Measurements from ENCODE around the gene CCDC7. TPM values are rescaled to one million over a fixed set of nuclear protein-coding genes. Genes with fewer than 3 reads are reported as not detected.

The CCDC7 gene
- total RNA-seq, 2 donors from 2014 or later, result 12.9 to 19.8 TPM

DNA sequence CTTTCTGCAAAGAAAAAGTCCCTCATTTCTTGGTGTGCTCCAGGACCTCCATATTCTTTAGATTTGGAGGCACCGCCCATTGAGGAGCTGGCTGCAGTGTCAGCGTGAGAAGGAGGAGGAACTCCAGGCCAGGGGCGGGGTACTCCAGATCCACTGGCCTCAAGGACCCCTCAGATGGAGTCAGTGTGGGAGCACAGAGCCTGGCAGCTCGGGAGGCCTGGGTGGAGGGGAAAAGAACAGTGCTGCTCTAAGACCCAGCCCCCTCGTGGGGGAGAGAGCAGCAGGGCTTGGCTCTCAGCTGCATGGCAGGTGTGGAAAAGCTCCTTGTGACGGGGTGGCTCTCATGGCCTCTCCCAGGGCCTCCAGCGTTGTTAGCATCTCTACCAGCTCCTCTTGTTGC, 441.5 kb downstream of the CCDC7 start:
- no peak overlapping the region for H3K27ac ChIP-seq
- no peaks in the 10 kb centered on the region for H3K36me3 ChIP-seq
- WGBS, result 86% methylated on average over 7 of the region's 7 CpGs
- no peaks in the 10 kb centered on the region for H3K27me3 ChIP-seq (replicated peaks; ENCODE audit: insufficient read depth)
- H3K9me3 ChIP-seq, result no peaks in the 10 kb centered on the region
- no peak for DNase-seq (ENCODE audit: low spot score)
- intact Hi-C loops (cut with DNase I), result no loop called here
- H3K4me3 ChIP-seq, result no peak overlapping the region
- TF ChIP-seq, protein P1, sequence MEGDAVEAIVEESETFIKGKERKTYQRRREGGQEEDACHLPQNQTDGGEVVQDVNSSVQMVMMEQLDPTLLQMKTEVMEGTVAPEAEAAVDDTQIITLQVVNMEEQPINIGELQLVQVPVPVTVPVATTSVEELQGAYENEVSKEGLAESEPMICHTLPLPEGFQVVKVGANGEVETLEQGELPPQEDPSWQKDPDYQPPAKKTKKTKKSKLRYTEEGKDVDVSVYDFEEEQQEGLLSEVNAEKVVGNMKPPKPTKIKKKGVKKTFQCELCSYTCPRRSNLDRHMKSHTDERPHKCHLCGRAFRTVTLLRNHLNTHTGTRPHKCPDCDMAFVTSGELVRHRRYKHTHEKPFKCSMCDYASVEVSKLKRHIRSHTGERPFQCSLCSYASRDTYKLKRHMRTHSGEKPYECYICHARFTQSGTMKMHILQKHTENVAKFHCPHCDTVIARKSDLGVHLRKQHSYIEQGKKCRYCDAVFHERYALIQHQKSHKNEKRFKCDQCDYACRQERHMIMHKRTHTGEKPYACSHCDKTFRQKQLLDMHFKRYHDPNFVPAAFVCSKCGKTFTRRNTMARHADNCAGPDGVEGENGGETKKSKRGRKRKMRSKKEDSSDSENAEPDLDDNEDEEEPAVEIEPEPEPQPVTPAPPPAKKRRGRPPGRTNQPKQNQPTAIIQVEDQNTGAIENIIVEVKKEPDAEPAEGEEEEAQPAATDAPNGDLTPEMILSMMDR (IDR thresholded peaks at IDR 0.05), result no peak
- no peak for TF ChIP-seq POLR2A (IDR thresholded peaks at IDR 0.05)
- TF ChIP-seq POLR2AphosphoS5 (IDR thresholded peaks at IDR 0.05), result no peak
- no peaks in the 10 kb centered on the region for H3K4me1 ChIP-seq (replicated peaks)

GRCh38 chr10:32888161-32888927, 442.4 kb downstream of the CCDC7 start:
- no peak for DNase-seq (ENCODE audit: low spot score)
- no peaks in the 10 kb centered on the region for H3K36me3 ChIP-seq
- no peak for TF ChIP-seq POLR2AphosphoS5 (IDR thresholded peaks at IDR 0.05)
- no peak for TF ChIP-seq POLR2A (IDR thresholded peaks at IDR 0.05)
- TF ChIP-seq, protein P1 (IDR thresholded peaks at IDR 0.05), result no peak
- H3K4me3 ChIP-seq, result no peak overlapping the region
- 85% methylated on average over 11 of the region's 11 CpGs for WGBS
- no peaks in the 10 kb centered on the region for H3K9me3 ChIP-seq
- H3K27me3 ChIP-seq (replicated peaks; ENCODE audit: insufficient read depth), result no peaks in the 10 kb centered on the region
- H3K4me1 ChIP-seq (replicated peaks), result no peaks in the 10 kb centered on the region
- intact Hi-C loops (cut with DNase I), result no loop called here
- no peak overlapping the region for H3K27ac ChIP-seq

DNA sequence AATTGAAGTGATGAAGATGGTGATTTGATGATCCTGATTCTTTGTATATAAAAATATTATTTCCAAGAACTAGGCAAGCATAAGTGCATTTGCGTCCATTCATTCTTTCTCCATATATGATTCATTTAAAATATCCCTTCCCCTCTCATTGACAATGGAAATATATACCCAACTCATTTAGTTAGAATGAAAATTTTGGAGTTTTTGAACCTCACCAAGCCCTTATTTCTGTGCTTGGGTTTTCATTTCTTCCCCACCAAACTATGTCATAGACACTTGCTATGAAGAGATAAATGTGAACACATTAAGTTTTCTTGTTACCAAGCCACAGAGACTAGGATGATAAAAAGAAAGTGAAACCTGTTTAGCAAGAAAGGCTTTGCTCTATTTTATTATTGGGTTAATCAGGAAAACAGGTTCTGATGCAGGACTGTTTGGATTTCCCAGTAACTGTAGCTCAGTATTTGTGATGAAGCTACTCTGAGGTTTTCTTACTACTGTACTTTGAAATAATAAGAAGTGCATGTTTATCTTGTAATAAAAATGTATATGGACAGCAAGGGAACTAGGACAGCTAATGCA, 443.8 kb downstream of the CCDC7 start:
- Histone ChIP-seq H3K4me1 (replicated peaks) (no peaks in the 10 kb centered on the region), H3K27me3 (replicated peaks; ENCODE audit: insufficient read depth) (no peaks in the 10 kb centered on the region), H3K36me3 (no peaks in the 10 kb centered on the region), H3K4me3 (no peak overlapping the region), H3K9me3 (no peaks in the 10 kb centered on the region), H3K27ac (no peak overlapping the region)
- TF ChIP-seq POLR2AphosphoS5 (IDR thresholded peaks at IDR 0.05), result no peak
- TF ChIP-seq POLR2A (IDR thresholded peaks at IDR 0.05), result no peak
- TF ChIP-seq, protein P1 (IDR thresholded peaks at IDR 0.05), result no peak
- 94% methylated on average over 1 of the region's 1 CpG for WGBS
- intact Hi-C loops (cut with DNase I), result no loop called here
- DNase-seq (ENCODE audit: low spot score), result no peak

DNA sequence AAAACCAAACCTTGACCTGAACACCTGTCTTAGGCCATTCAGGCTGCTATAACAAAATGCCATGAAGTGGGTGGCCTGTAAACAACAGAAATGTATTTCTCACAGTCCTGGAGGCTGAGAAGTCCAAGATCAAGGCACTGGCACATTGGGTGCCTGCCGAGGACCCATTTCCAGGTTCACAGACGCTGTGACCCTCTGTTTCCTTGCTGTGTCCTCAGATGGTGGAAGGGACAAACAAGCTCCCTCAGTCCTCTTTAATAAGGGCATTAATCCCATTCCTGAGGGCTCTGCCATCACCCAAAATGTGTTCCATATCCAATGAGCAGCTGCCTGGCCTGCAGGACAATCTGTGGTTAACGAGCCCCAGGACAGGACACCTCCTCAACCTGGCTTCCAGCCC, 444.5 kb downstream of the CCDC7 start:
- H3K4me1 ChIP-seq (replicated peaks), result no peaks in the 10 kb centered on the region
- no peak for TF ChIP-seq POLR2A (IDR thresholded peaks at IDR 0.05)
- TF ChIP-seq POLR2AphosphoS5 (IDR thresholded peaks at IDR 0.05), result no peak
- TF ChIP-seq, protein P1 (IDR thresholded peaks at IDR 0.05), result no peak
- H3K9me3 ChIP-seq, result no peaks in the 10 kb centered on the region
- H3K27ac ChIP-seq, result no peak overlapping the region
- H3K36me3 ChIP-seq, result no peaks in the 10 kb centered on the region
- DNase-seq (ENCODE audit: low spot score), result no peak
- intact Hi-C loops (cut with DNase I), result no loop called here
- no peaks in the 10 kb centered on the region for H3K27me3 ChIP-seq (replicated peaks; ENCODE audit: insufficient read depth)
- 92% methylated on average over 3 of the region's 3 CpGs for WGBS
- H3K4me3 ChIP-seq, result no peak overlapping the region

DNA sequence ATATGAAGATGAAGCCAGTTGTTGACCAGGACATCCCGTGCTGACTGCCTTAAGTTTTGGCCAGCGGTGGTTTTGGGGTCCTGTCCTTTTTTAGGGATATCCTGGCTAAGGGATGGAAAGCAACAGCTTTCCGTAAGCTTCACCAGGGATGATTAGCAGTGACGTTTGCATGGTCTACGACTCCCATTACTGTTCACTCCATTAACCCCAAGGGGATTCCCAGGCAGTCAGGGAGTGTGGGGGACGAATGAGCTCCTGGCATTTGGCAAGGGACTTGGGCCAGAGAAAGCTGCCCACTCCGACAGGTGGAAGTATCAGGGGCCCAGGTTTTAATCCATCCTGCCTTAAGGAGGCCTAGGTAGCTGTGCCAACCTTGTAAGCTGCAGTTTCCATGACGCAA, 445.3 kb downstream of the CCDC7 start:
- no peaks in the 10 kb centered on the region for H3K36me3 ChIP-seq
- no peaks in the 10 kb centered on the region for H3K4me1 ChIP-seq (replicated peaks)
- no peak overlapping the region for H3K27ac ChIP-seq
- intact Hi-C loops (cut with DNase I), result no loop called here
- no peak overlapping the region for H3K4me3 ChIP-seq
- 67% methylated on average over 8 of the region's 8 CpGs for WGBS
- no peaks in the 10 kb centered on the region for H3K27me3 ChIP-seq (replicated peaks; ENCODE audit: insufficient read depth)
- no peaks in the 10 kb centered on the region for H3K9me3 ChIP-seq
- no peak for DNase-seq (ENCODE audit: low spot score)
- no peak for TF ChIP-seq POLR2AphosphoS5 (IDR thresholded peaks at IDR 0.05)
- TF ChIP-seq, protein P1 (IDR thresholded peaks at IDR 0.05), result no peak

Data from prostate gland (tissue), 2 donors.